ES-I3 (cell line): ENCODE measurements around the gene TRIM31.

Experiments used
- H3K36me3 ChIP-seq: 2 replicates; pipeline ENCODE4 v1.6.1; 2013; ENCODE audit warnings: mild to moderate bottlenecking, low read length, control low read depth, moderate library complexity; ENCODE audit not compliant: insufficient read depth
- H3K4me1 ChIP-seq: 2 replicates; pipeline ENCODE4 v1.6.1; 2013; ENCODE audit warnings: mild to moderate bottlenecking, control low read depth, low read length; ENCODE audit not compliant: insufficient read depth
- H3K9ac ChIP-seq: 2 replicates; pipeline ENCODE4 v1.6.1; 2013; ENCODE audit warnings: low read depth, mild to moderate bottlenecking, low read length, moderate library complexity
- H3K9me3 ChIP-seq: 2 replicates; pipeline ENCODE4 v1.6.1; 2013; ENCODE audit warnings: mild to moderate bottlenecking, low read length, moderate library complexity; ENCODE audit not compliant: control insufficient read depth, insufficient read depth

The TRIM31 gene

GRCh38 chr6:30111266-30111856 lies 1.5 kb downstream of the TRIM31 start:
- Histone ChIP-seq H3K9ac (no peak overlapping the region), H3K36me3 (no peaks in the 10 kb centered on the region), H3K9me3 (no peaks in the 10 kb centered on the region), H3K4me1 (no peaks in the 10 kb centered on the region)

- Histone ChIP-seq H3K9me3 (no peaks in the 10 kb centered on the region), H3K9ac (no peak overlapping the region), H3K36me3 (no peaks in the 10 kb centered on the region), H3K4me1 (0 out of 2 replicates have a peak, but pooled peaks cover 5% of the 10 kb centered on the region)
Observed at GRCh38 chr6:30104661-30105060, 8.2 kb downstream of the TRIM31 start.

- no peaks in the 10 kb centered on the region for H3K9me3 ChIP-seq
- 0 out of 2 replicates have a peak, but pooled peaks cover 5% of the 10 kb centered on the region for H3K4me1 ChIP-seq
- no peaks in the 10 kb centered on the region for H3K36me3 ChIP-seq
- peak overlapping the region; percentile 52; the same call in 1 of the 2 replicates for H3K9ac ChIP-seq
Observed at GRCh38 chr6:30103872-30104179, 9.1 kb downstream of the TRIM31 start.

- H3K4me1 ChIP-seq: 0 out of 2 replicates have a peak, but pooled peaks cover 5% of the 10 kb centered on the region
- no peaks in the 10 kb centered on the region for H3K9me3 ChIP-seq
- H3K36me3 ChIP-seq: no peaks in the 10 kb centered on the region
- peak overlapping the region; percentile 52; the same call in 1 of the 2 replicates for H3K9ac ChIP-seq
Observed at GRCh38 chr6:30102970-30103871, 9.7 kb downstream of the TRIM31 start.

GRCh38 chr6:30102414-30102969 lies 10.4 kb downstream of the TRIM31 start:
- Histone ChIP-seq H3K36me3 (no peaks in the 10 kb centered on the region), H3K9ac (peak overlapping the region; percentile 35; the same call in 1 of the 2 replicates), H3K4me1 (0 out of 2 replicates have a peak, but pooled peaks cover 5% of the 10 kb centered on the region), H3K9me3 (no peaks in the 10 kb centered on the region)

- Histone ChIP-seq H3K4me1 (0 out of 2 replicates have a peak, but pooled peaks cover 5% of the 10 kb centered on the region), H3K9ac (peak overlapping the region; percentile 40; the same call in 1 of the 2 replicates)
Observed at GRCh38 chr6:30101444-30102413, 11.2 kb downstream of the TRIM31 start.

GRCh38 chr6:30100585-30101443 lies 12.1 kb downstream of the TRIM31 start:
- no peaks in the 10 kb centered on the region for H3K9me3 ChIP-seq
- peak overlapping the region; percentile 40 for H3K9ac ChIP-seq
- no peaks in the 10 kb centered on the region for H3K36me3 ChIP-seq
- H3K4me1 ChIP-seq: 0 out of 2 replicates have a peak, but pooled peaks cover 5% of the 10 kb centered on the region

More at GRCh38 chr6:30101444-30102413, 11.2 kb downstream of the TRIM31 start:
- Histone ChIP-seq H3K9me3 (no peaks in the 10 kb centered on the region), H3K36me3 (no peaks in the 10 kb centered on the region)

GRCh38 chr6:30100154-30100553 lies 12.7 kb downstream of the TRIM31 start:
- peak overlapping the region; percentile 40; the same call in 1 of the 2 replicates for H3K9ac ChIP-seq

GRCh38 chr6:30097902-30098768 lies 14.8 kb downstream of the TRIM31 start:
- H3K9ac ChIP-seq: no peak overlapping the region
- no peaks in the 10 kb centered on the region for H3K36me3 ChIP-seq
- no peaks in the 10 kb centered on the region for H3K9me3 ChIP-seq
- peaks cover 9% of the 10 kb centered on the region; the same call in 1 of the 2 replicates for H3K4me1 ChIP-seq

More at GRCh38 chr6:30100154-30100553, 12.7 kb downstream of the TRIM31 start:
- Histone ChIP-seq H3K9me3 (no peaks in the 10 kb centered on the region), H3K4me1 (peaks cover 9% of the 10 kb centered on the region; the same call in 1 of the 2 replicates), H3K36me3 (no peaks in the 10 kb centered on the region)

GRCh38 chr6:30096829-30097228 lies 16.1 kb downstream of the TRIM31 start:
- H3K9me3 ChIP-seq: no peaks in the 10 kb centered on the region
- peaks cover 9% of the 10 kb centered on the region; the same call in 1 of the 2 replicates for H3K4me1 ChIP-seq
- no peak overlapping the region for H3K9ac ChIP-seq
- no peaks in the 10 kb centered on the region for H3K36me3 ChIP-seq

GRCh38 chr6:30093951-30094661 lies 18.8 kb downstream of the TRIM31 start:
- Histone ChIP-seq H3K4me1 (peaks cover 4% of the 10 kb centered on the region; the same call in 1 of the 2 replicates), H3K9me3 (no peaks in the 10 kb centered on the region)

More at GRCh38 chr6:30093951-30094661, 18.8 kb downstream of the TRIM31 start:
- no peak overlapping the region for H3K9ac ChIP-seq
- H3K36me3 ChIP-seq: no peaks in the 10 kb centered on the region
